Mucosa of descending colon (tissue), 3 donors: Measurements from ENCODE around the gene PABPC1L2A. TPM values are rescaled to one million over a fixed set of nuclear protein-coding genes. Genes with fewer than 3 reads are reported as not detected.
"Not testable (repeated sequence)": the region's sequence is repeated elsewhere in the genome, so short reads cannot be mapped to it uniquely, and the experiment has no call there.

Source experiments
- ATAC-seq: fragments of 200-7000 bp; cut with Tn5 transposase; one replicate; pipeline ENCODE4 v1.9.1; 2020; ENCODE audit warnings: mild to moderate bottlenecking, moderate library complexity
- DNase-seq, 3 donors: peaks; one replicate each; pipeline ENCODE4 v3.0.0-alpha.2; 2020
- H3K36me3 ChIP-seq: fragments of 200-600 bp; one replicate; pipeline ENCODE4 v1.8.0; 2021; ENCODE audit warnings: low read depth, mild to moderate bottlenecking
- H3K4me1 ChIP-seq: fragments of 200-600 bp; one replicate; pipeline ENCODE4 v1.8.0; 2021; ENCODE audit warnings: low read depth, mild to moderate bottlenecking
- H3K4me3 ChIP-seq: fragments of 200-600 bp; one replicate; pipeline ENCODE4 v1.8.0; 2021; ENCODE audit warnings: mild to moderate bottlenecking
- H3K9me3 ChIP-seq: fragments of 200-600 bp; one replicate; pipeline ENCODE4 v1.8.0; 2021; ENCODE audit warnings: mild to moderate bottlenecking
- intact Hi-C, 2 donors: fragments of 100-400 bp; cut with DNase I in 1 of 2; cut with micrococcal nuclease in 1 of 2; formaldehyde crosslinking; loops; one replicate each; pipeline versions ENCODE4 v1.11.0 to v1.11.1; 2022; cut with DNase I, micrococcal nuclease
- total RNA-seq, 3 donors: library from RNA; stranded (reverse); fragmentation: NEBNext Ultra II Directional in 2 of 3; extraction: Animal tissue kit (Norgen Biotek cat#: 25700) in 2 of 3; gene quantifications; one replicate each; pipeline versions ENCODE4 v1.2.1 to v1.2.4, GENCODE V29; 2021 to 2023
- TF ChIP-seq, protein P1 (sequence below): fragments of 200-600 bp; IDR thresholded peaks from one replicate; pipeline ENCODE4 v1.8.0; 2022; ENCODE audit warnings: antibody characterized with exemption, mild to moderate bottlenecking
- donor health status: DM: no; HTN: no; CAD: no; lungs with moderate emphysema.
- donor health status: DM: no; HTN: no; CAD: no.
- donor health status: DM: no; HTN: yes; CAD: no.

The PABPC1L2A gene
- total RNA-seq, 3 donors from 2014 or later: not detected

DNA sequence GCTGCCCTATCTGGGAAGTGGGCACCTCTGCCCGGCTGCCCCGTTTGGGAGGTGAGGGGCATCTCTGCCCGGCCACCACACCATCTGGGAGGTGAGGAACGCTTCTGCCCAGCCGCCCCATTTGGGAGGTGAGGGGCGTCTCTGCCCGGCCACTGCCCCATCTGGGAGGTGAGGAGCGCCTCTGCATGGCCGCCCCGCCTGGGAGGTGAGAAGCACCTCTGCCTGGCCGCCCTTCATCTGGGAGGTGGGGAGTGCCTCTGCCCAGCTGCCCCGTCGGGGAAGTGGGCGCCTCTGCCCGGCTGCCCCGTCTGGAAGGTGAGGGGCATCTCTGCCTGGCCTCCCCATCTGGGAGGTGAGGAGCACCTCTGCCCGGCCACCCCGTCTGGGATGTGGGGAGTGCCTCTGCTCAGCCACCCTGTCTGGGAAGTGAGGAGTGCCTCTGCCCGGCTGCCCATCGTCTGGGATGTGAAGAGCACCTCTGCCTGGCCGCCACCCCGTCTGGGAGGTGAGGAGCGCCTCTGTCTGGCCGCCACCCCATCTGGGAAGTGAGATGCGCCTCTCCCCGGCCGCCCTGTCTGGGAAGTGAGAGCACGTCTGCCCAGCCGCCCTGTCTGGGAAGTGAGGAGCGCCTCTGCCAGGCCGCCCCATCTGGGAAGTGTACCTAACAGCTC lies 9.8 kb downstream of the PABPC1L2A start:
- DNase-seq (no peak), ATAC-seq (no peak)
- no peaks in the 10 kb centered on the region for H3K4me1 ChIP-seq
- no peaks in the 10 kb centered on the region for H3K36me3 ChIP-seq
- intact Hi-C loops: no loop called here
- H3K4me3 ChIP-seq: no peak overlapping the region
- TF ChIP-seq, protein P1, sequence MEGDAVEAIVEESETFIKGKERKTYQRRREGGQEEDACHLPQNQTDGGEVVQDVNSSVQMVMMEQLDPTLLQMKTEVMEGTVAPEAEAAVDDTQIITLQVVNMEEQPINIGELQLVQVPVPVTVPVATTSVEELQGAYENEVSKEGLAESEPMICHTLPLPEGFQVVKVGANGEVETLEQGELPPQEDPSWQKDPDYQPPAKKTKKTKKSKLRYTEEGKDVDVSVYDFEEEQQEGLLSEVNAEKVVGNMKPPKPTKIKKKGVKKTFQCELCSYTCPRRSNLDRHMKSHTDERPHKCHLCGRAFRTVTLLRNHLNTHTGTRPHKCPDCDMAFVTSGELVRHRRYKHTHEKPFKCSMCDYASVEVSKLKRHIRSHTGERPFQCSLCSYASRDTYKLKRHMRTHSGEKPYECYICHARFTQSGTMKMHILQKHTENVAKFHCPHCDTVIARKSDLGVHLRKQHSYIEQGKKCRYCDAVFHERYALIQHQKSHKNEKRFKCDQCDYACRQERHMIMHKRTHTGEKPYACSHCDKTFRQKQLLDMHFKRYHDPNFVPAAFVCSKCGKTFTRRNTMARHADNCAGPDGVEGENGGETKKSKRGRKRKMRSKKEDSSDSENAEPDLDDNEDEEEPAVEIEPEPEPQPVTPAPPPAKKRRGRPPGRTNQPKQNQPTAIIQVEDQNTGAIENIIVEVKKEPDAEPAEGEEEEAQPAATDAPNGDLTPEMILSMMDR: no peak
- H3K9me3 ChIP-seq: no peaks in the 10 kb centered on the region

DNA sequence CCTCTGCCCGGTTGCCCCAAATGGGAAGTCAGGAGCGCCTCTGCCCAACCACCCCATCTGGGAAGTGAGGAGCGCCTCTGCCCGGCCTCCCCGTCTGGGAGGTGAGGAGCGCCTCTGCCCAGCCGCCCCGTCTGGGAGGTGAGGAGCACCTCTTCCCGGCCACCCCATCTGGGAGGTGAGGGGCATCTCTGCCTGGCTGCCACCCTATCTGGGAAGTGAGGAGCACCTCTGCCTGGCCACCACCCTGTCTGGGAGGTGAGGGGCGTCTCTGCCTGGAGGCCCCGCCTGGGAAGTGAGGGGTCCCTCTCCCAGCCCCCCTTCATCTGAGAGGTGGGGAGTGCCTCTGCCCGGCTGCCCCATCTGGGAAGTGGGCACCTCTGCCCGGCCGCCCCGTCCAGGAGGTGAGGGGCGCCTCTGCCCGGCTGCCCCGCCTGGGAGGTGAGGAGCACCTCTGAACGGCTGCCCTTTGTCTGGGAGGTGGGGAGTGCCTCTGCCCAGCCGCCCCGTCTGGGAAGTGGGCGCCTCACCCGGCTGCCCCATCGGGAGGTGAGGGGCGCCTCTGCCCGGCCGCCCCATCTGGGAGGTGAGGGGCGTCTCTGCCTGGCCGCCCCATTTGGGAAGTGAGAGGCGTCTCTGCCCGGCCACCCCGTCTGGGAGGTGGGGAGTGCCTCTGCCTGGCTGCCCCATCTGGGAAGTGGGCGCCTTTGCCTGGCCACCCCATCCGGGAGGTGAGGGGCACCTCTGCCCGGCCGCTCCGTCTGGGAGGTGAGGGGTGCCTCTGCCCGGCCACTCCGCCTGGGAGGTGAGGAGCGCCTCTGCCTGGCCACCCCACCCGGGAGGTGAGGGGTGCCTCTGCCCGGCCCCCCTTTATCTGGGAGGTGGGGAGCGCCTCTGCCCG lies 10.6 kb downstream of the PABPC1L2A start:
- Histone ChIP-seq H3K4me3 (no peak overlapping the region), H3K9me3 (no peaks in the 10 kb centered on the region), H3K36me3 (no peaks in the 10 kb centered on the region), H3K4me1 (no peaks in the 10 kb centered on the region)
- ATAC-seq: no peak
- intact Hi-C loops: no loop called here
- TF ChIP-seq, protein P1: no peak
- no peak for DNase-seq

DNA sequence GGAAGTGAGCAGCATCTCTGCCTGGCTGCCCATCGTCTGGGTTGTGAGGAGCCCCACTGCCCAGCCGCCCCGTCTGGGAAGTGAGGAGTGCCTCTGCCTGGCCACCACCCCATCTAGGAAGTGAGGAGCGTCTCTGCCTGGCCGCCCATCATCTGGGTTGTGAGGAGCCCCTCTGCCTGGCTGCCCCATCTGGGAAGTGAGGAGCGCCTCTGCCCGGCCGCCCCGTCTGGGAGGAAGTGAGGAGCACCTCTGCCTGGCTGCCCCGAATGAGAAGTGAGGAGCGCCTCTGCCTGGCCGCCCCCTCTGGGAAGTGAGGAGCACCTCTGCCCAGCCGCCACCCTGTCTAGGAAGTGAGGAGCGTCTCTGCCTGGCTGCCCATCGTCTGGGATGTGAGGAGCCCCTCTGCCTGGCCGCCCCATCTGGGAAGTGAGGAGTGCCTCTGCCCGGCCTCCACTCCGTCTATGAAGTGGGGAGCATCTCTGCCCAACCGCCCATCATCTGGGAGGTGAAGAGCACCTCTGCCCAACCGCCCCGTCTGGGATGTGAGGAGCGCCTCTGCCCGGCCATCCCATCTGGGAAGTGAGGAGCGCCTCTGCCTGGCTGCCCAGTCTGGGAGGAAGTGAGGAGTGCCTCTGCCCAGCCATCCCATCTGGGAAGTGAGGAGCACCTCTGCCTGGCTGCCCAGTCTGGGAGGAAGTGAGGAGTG lies 11.4 kb downstream of the PABPC1L2A start:
- H3K4me1 ChIP-seq, H3K36me3 ChIP-seq, H3K4me3 ChIP-seq, H3K9me3 ChIP-seq, intact Hi-C loops, DNase-seq, ATAC-seq: not testable (repeated sequence)

DNA sequence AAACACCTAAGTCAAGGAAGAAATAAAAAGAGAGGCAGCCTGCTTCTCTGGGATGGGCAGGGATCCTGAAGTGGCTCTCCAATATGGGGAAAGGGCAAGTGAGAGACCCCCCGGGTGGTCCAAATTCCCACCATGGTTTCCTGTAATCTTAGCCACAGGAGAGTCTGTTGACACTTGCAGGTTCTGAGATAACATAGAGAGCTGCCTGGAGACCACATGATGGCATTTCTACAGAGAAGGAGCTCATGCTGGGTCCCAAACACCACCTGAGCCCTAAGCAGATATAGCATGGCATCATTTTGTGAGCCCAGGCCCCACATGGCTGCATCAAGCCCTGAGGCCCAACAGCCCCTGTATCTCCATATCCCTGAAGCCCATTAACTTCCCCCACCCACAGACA lies 50.4 kb downstream of the PABPC1L2A start:
- DNase-seq: no peak
- Histone ChIP-seq H3K9me3 (no peaks in the 10 kb centered on the region), H3K36me3 (no peaks in the 10 kb centered on the region), H3K4me3 (no peak overlapping the region), H3K4me1 (no peaks in the 10 kb centered on the region)
- intact Hi-C loops: no loop called here
- no peak for ATAC-seq
- TF ChIP-seq, protein P1: no peak

Other genes starting within 250 kb of the PABPC1L2A start
- not detected for gene FAM236C, start 166.9 kb downstream of the PABPC1L2A start, total RNA-seq
- gene FAM236A, start 141.3 kb downstream of the PABPC1L2A start, total RNA-seq: not detected
- not detected for gene DMRTC1, start 135.7 kb downstream of the PABPC1L2A start, total RNA-seq
- under 1 TPM in 1 of 3 donors, not detected in 2; 0.25 TPM for gene PABPC1L2B, start 76.6 kb downstream of the PABPC1L2A start, total RNA-seq
- 1 to 10 TPM; 2.1 to 5.9 (median 4.0) TPM for gene NAP1L2, start 135.3 kb upstream of the PABPC1L2A start, total RNA-seq